GM12878 (cell line): Measurements from ENCODE around the gene EGFR. TPM values are rescaled to one million over a fixed set of nuclear protein-coding genes. Genes with fewer than 3 reads are reported as not detected.

Experiments
- ATAC-seq: fragments of 200-7000 bp; cut with Tn5 transposase; 3 replicates; pipeline ENCODE4 v1.9.1; 2020; ENCODE audit warnings: mild to moderate bottlenecking, moderate library complexity
- BruUV-seq: library from RNA; stranded (reverse); fragments of 400-500 nt; replicated peaks from 2 replicates; lab custom pipeline; 2021; lab: Mats Ljungman, UMichigan
- CTCF ChIA-PET: fragments of 300-600 bp; sonication (Branson Sonifier 250); formaldehyde crosslinking; extraction: SDS; loops from one replicate; lab custom pipeline; 2021; ENCODE audit warnings: inconsistent platforms; lab: Yijun Ruan, JAX
- POLR2A ChIA-PET: fragments of 350-600 bp; formaldehyde crosslinking; extraction: SDS; loops from one replicate; lab custom pipeline; 2021; ENCODE audit warnings: inconsistent platforms; lab: Charles Lee
- RAD21 ChIA-PET: fragments of 300-600 bp; sonication (Branson Sonifier 250); formaldehyde crosslinking; loops from one replicate; lab custom pipeline; 2023; ENCODE audit warnings: antibody characterized with exemption; ENCODE audit not compliant: unreplicated experiment; lab: Charles Lee
- SMC1A ChIA-PET: fragments of 300-600 bp; sonication (Branson Sonifier 250); formaldehyde crosslinking; loops from one replicate; lab custom pipeline; 2023; ENCODE audit not compliant: unreplicated experiment, uncharacterized antibody; lab: Charles Lee
- DNase-seq: peaks from one replicate; pipeline ENCODE4 v3.0.0-alpha.2; 2011; ENCODE audit warnings: low read depth, low spot score
- FAIRE-seq: peaks from 3 replicates; lab custom pipeline; 2011; peaks lifted over from hg19 to GRCh38; lab: Jason Lieb, UNC
- H2AFZ ChIP-seq: 2 replicates; pipeline ENCODE4 v1.6.0; 2011; ENCODE audit warnings: low read depth, low read length, control low read depth; ENCODE audit not compliant: control insufficient read depth
- H3K27ac ChIP-seq: 2 replicates; pipeline ENCODE4 v1.5.1; 2011; ENCODE audit warnings: control low read depth; ENCODE audit not compliant: control insufficient read depth, insufficient read depth
- H3K27me3 ChIP-seq, 2 experiments: replicated peaks in 1 of 2; 2 replicates each; pipeline versions ENCODE4 v1.6.0 to v1.6.1; 2011; ENCODE audit warnings: low read length in 1 of 2; ENCODE audit not compliant: control insufficient read depth in 2 of 2, insufficient read depth in 2 of 2
- H3K36me3 ChIP-seq, 2 experiments: 2 replicates each; pipeline ENCODE4 v1.5.1; 2011; ENCODE audit warnings: low read length in 1 of 2; ENCODE audit not compliant: control insufficient read depth in 2 of 2, insufficient read depth in 2 of 2
- H3K4me1 ChIP-seq: 2 replicates; pipeline ENCODE4 v1.6.1; 2011; ENCODE audit warnings: mild to moderate bottlenecking, low read length, moderate library complexity, mixed read lengths; ENCODE audit not compliant: control insufficient read depth, insufficient read depth
- H3K4me2 ChIP-seq: 2 replicates; pipeline ENCODE4 v1.6.0; 2011; ENCODE audit warnings: control low read depth; ENCODE audit not compliant: control insufficient read depth, insufficient read depth
- H3K4me3 ChIP-seq: fragments of 200-600 bp; sonication (generic); 2 replicates; pipeline ENCODE4 v1.5.1; 2016
- H3K79me2 ChIP-seq: 2 replicates; pipeline ENCODE4 v1.6.0; 2011; ENCODE audit warnings: low read length; ENCODE audit not compliant: control insufficient read depth, insufficient read depth
- H3K9ac ChIP-seq: 2 replicates; pipeline ENCODE4 v1.8.0; 2011; ENCODE audit warnings: low read length, control low read depth, mixed read lengths; ENCODE audit not compliant: control insufficient read depth, insufficient read depth
- H3K9me3 ChIP-seq: replicated peaks from 3 replicates; pipeline ENCODE4 v1.5.1; 2011; ENCODE audit warnings: mild to moderate bottlenecking, low read length; ENCODE audit not compliant: control insufficient read depth, insufficient read depth
- H4K20me1 ChIP-seq: 2 replicates; pipeline ENCODE4 v1.6.0; 2011; ENCODE audit not compliant: control insufficient read depth, insufficient read depth
- E2F8 ChIP-seq: fragments of 450-650 bp; IDR thresholded peaks from 2 replicates; pipeline ENCODE4 v1.6.1; 2018; ENCODE audit warnings: mild to moderate bottlenecking, low read depth, moderate library complexity; ENCODE audit not compliant: partially characterized antibody
- MXI1 ChIP-seq: fragments of 150-350 bp; IDR thresholded peaks from 2 replicates; pipeline ENCODE4 v1.6.1; 2011; ENCODE audit warnings: low read depth, mild to moderate bottlenecking, inconsistent platforms, low read length, improper control_type of control experiment
- NFYB ChIP-seq: IDR thresholded peaks from 2 replicates; pipeline ENCODE4 v1.6.1; 2011; ENCODE audit warnings: low read depth, mild to moderate bottlenecking, low read length, improper control_type of control experiment, moderate library complexity; ENCODE audit not compliant: insufficient read depth
- POLR2A ChIP-seq: IDR thresholded peaks from 2 replicates; pipeline ENCODE4 v1.6.1; 2011; ENCODE audit warnings: low read depth, mild to moderate bottlenecking, low read length
- RBBP5 ChIP-seq: fragments of 200-600 bp; sonication (generic); conservative IDR thresholded peaks from 2 replicates; pipeline ENCODE4 v1.6.1; 2016
- RCOR1 ChIP-seq: conservative IDR thresholded peaks from 2 replicates; pipeline ENCODE4 v1.6.1; 2012; ENCODE audit warnings: low read depth, low read length, improper control_type of control experiment
- SP1 ChIP-seq: IDR thresholded peaks from one replicate; pipeline ENCODE4 v1.6.1; 2011; ENCODE audit warnings: low read depth, low read length
- TCF7 ChIP-seq: IDR thresholded peaks from 2 replicates; pipeline ENCODE4 v1.6.1; 2014; ENCODE audit warnings: antibody characterized with exemption, borderline replicate concordance
- USF2 ChIP-seq: IDR thresholded peaks from 2 replicates; pipeline ENCODE4 v1.6.1; 2011; ENCODE audit warnings: low read depth, low read length, improper control_type of control experiment, borderline replicate concordance
- WGBS: methylation state at CpG from one replicate; pipeline ENCODE4 v1.1.6; 2016; ENCODE audit warnings: low lambda C conversion rate; ENCODE audit not compliant: insufficient replicate concordance, insufficient coverage; ENCODE audit errors: missing lambda C conversion rate; 5-methylcytosine and 5-hydroxymethylcytosine counted together
- in situ Hi-C: fragments of 300-500 bp; cut with MboI; formaldehyde crosslinking; loops from 9 replicates; pipeline ENCODE4 v1.14.3; 2018; ENCODE audit warnings: mixed read lengths
- intact Hi-C: fragments of 100-400 bp; cut with micrococcal nuclease; formaldehyde crosslinking; loops from one replicate; pipeline ENCODE4 v1.14.2; 2022; ENCODE audit not compliant: unreplicated experiment
- polyA plus RNA-seq, 11 experiments: library from polyadenylated mRNA; depleted of rRNA in 4 of 11; unstranded in 6 of 11; stranded (reverse) in 5 of 11; fragments of >200 nt; fragmentation: Nextera tagmentation in 4 of 11; fragmentation: Illumina TruSeq in 1 of 11; extraction: Ambion mirVana in 4 of 11; extraction: Trizol in 1 of 11; gene quantifications; 1 replicate in 1 of 11; 2 replicates in 10 of 11; pipeline versions ENCODE4 v1.2.1 to v1.2.3, GENCODE V29; 2011 to 2016; ENCODE audit warnings: inconsistent platforms in 2 of 11, missing spikeins in 2 of 11, low read depth in 1 of 11
- total RNA-seq, 4 experiments: library from RNA; depleted of rRNA in 3 of 4; stranded (reverse); fragments of >200 nt in 3 of 4; fragmentation: Illumina TruSeq in 1 of 4; extraction: Trizol in 1 of 4; gene quantifications; 2 replicates each; pipeline versions ENCODE4 v1.2.1 to v1.2.3, GENCODE V29; 2013 to 2021
- TF ChIP-seq, protein P1 (sequence below): IDR thresholded peaks from 2 replicates; pipeline ENCODE4 v1.6.1; 2012; ENCODE audit warnings: improper control_type of control experiment, low read depth, low read length; ENCODE audit not compliant: insufficient replicate concordance
- TF ChIP-seq, protein P2 (sequence below): fragments of 450-650 bp; IDR thresholded peaks from 2 replicates; pipeline ENCODE4 v1.6.1; 2014; ENCODE audit warnings: mild to moderate bottlenecking

The EGFR gene
- total and polyA plus RNA-seq, 10 of the 15 experiments (the other 5 are each of a cell fraction or from before 2014, with no cell fraction given), result 0.01 to 0.31 TPM; not detected in 8

- TF ChIP-seq NFYB (no peak), MXI1 (no peak)
- TF ChIP-seq, all 136 proteins: peak for 0
These were observed 33.1 kb upstream of the EGFR start (continued) for GRCh38 chr7:54985426-54986330.

GRCh38 chr7:54986716-54987115 is 32.1 kb upstream of the EGFR start:
- no peak overlapping the region for H3K4me2 ChIP-seq
- in situ Hi-C loops, result no loop called here
- ATAC-seq, result no peak
- CTCF ChIA-PET, result no interaction called here
- FAIRE-seq, result no peak
- SMC1A ChIA-PET, result no interaction called here
- H3K9ac ChIP-seq, result no peak overlapping the region
- no peaks in the 10 kb centered on the region for H3K79me2 ChIP-seq
- no peak for DNase-seq
- intact Hi-C loops, result no loop called here
- BruUV-seq, result no TSS peak
- POLR2A ChIA-PET, result no interaction called here
- H3K9me3 ChIP-seq, result no peaks in the 10 kb centered on the region
- no peak overlapping the region for H2AFZ ChIP-seq
- 27% methylated on average over 4 of the region's 4 CpGs for WGBS
- no peaks in the 10 kb centered on the region for H3K36me3 ChIP-seq
- no peaks in the 10 kb centered on the region for H4K20me1 ChIP-seq
- no peaks in the 10 kb centered on the region for H3K27me3 ChIP-seq
- H3K4me3 ChIP-seq, result no peak overlapping the region
- TF ChIP-seq E2F8 (no peak), SP1 (no peak), POLR2A (no peak), USF2 (no peak), TCF7 (no peak), RBBP5 (no peak), RCOR1 (no peak)
- TF ChIP-seq, protein P1, sequence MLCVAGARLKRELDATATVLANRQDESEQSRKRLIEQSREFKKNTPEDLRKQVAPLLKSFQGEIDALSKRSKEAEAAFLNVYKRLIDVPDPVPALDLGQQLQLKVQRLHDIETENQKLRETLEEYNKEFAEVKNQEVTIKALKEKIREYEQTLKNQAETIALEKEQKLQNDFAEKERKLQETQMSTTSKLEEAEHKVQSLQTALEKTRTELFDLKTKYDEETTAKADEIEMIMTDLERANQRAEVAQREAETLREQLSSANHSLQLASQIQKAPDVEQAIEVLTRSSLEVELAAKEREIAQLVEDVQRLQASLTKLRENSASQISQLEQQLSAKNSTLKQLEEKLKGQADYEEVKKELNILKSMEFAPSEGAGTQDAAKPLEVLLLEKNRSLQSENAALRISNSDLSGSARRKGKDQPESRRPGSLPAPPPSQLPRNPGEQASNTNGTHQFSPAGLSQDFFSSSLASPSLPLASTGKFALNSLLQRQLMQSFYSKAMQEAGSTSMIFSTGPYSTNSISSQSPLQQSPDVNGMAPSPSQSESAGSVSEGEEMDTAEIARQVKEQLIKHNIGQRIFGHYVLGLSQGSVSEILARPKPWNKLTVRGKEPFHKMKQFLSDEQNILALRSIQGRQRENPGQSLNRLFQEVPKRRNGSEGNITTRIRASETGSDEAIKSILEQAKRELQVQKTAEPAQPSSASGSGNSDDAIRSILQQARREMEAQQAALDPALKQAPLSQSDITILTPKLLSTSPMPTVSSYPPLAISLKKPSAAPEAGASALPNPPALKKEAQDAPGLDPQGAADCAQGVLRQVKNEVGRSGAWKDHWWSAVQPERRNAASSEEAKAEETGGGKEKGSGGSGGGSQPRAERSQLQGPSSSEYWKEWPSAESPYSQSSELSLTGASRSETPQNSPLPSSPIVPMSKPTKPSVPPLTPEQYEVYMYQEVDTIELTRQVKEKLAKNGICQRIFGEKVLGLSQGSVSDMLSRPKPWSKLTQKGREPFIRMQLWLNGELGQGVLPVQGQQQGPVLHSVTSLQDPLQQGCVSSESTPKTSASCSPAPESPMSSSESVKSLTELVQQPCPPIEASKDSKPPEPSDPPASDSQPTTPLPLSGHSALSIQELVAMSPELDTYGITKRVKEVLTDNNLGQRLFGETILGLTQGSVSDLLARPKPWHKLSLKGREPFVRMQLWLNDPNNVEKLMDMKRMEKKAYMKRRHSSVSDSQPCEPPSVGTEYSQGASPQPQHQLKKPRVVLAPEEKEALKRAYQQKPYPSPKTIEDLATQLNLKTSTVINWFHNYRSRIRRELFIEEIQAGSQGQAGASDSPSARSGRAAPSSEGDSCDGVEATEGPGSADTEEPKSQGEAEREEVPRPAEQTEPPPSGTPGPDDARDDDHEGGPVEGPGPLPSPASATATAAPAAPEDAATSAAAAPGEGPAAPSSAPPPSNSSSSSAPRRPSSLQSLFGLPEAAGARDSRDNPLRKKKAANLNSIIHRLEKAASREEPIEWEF, result no peak
- TF ChIP-seq, protein P2, sequence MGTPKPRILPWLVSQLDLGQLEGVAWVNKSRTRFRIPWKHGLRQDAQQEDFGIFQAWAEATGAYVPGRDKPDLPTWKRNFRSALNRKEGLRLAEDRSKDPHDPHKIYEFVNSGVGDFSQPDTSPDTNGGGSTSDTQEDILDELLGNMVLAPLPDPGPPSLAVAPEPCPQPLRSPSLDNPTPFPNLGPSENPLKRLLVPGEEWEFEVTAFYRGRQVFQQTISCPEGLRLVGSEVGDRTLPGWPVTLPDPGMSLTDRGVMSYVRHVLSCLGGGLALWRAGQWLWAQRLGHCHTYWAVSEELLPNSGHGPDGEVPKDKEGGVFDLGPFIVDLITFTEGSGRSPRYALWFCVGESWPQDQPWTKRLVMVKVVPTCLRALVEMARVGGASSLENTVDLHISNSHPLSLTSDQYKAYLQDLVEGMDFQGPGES, result no peak
- no peak overlapping the region for H3K27ac ChIP-seq
- RAD21 ChIA-PET, result no interaction called here
- H3K4me1 ChIP-seq, result no peaks in the 10 kb centered on the region
